GM18861 (cell line): ENCODE results near the gene PALLD.
"Not testable (repeated sequence)": the region's sequence is repeated elsewhere in the genome, so short reads cannot be mapped to it uniquely, and the experiment has no call there.

Source experiments
- ATAC-seq: cut with Tn5 transposase; IDR thresholded peaks from one replicate; pipeline ENCODE4 v1.9.1; 2021; ENCODE audit not compliant: unreplicated experiment

The PALLD gene

DNA sequence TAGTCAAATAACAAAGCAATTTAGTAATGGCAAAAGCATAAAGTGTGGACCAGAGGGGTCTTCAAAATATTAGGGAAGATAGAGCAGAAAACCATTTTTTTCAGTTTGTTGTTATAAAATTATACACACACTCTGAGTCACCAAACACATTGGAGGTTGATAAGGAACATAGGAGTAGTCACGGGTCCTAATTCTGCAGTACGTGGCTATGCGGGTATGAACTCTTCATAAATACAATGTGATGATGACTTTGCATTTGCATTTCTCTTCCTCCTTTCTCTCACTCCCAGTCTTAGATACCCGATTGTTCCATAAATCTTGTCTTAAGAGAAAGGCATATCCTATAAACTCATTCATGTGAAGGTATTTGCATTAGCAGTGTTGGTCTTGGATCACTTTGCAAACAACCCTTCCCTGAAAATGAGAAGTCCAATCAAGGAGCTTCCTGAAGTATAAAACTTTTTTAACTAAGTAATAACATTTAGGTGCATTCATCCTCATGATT, 223.6 kb downstream of the PALLD start:
- ATAC-seq = no peak

- no peak for ATAC-seq
Measured at GRCh38 chr4:168722391-168722790, 225.5 kb downstream of the PALLD start.

DNA sequence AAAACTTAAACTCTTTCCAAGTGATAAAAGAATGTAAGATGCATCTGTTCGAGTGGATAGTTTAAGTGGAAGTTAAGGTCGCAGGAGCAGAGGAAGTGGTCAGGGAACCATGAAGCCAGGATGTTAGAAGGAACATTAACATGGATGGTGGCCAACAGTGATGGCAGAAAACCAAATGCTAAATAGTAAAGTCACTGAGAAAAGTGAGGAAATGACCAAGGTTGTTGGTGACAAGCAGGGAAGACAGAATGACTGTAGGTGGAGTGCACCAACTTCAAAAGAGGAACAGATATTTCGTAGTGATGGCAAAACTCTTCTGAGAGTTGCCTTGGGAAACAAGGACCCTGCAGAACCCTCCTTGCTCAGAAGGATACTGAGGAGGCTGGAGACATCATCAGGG, 226.2 kb downstream of the PALLD start:
- ATAC-seq = no peak

GRCh38 chr4:168723569-168723968, 226.7 kb downstream of the PALLD start:
- no peak for ATAC-seq

DNA sequence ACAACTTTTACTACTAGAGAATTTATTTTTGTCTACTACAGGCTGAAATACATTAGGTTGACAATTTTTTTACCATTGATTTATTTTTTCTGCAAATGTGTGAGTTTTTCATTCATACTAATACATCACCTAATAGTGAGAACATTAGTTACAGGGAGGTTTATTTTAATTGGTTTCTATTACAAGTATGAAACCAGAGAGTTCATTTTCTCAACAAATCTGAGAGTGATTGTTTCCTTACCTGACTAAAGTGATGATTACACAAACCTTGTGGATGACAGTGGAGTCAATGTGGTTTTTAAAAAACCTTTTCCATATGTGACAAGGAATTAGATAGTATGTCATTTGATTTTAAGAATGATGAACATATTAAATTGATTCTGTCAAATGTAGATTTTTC, 227.4 kb downstream of the PALLD start:
- ATAC-seq = no peak

DNA sequence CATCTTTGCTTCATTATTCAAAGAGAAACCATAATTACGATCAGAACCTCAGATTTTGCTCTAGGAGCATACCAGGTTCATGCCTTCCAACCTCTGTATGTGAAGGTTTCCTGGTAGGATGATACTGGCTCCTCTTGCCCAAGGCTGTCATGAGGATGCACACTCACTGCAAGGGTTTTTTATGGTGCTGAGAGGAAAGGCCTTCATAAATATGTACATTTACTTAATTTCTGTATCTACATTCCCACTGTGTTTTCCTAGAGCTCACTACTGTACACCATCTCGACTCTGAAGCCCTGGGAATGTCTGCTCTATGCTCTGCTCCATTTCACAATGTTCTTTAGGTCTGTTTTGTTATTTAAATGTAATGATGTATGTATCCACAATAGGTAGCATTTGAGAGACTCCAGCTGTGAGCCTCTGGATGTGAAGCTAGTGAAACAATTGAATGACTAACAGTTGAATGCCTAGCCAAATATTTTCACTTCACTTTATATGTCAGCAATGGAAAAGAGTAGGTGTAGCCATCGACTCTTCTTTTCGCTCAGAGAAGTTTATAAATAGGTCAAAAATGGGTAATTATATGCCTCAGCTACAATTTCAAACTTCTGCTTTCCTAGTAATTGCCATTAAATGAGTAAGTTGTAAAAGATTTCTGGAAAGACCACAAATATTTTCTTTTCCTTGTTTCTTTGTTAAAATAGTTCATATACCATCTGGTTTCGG, 228.0 kb downstream of the PALLD start:
- ATAC-seq = no peak

DNA sequence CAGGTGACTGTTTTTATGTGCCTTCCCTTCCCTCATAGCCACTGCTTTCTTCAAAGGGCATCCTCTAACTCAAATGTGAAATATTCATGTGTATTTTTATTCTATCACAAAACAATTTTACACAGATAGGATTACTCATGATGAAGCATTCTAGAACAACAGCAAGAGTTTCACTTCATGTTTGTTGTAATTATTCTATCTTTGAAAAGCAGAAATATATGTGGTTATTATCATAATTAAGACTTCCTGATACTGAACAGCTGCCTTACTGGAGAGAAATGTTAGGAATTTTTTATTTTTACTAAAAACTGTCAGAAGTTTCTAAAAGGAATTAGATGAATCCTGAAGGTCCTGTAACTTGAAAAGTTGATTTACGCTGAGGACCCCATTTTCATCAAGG, 229.1 kb downstream of the PALLD start:
- no peak for ATAC-seq

- not testable (repeated sequence) for ATAC-seq
Measured at GRCh38 chr4:168727181-168727580, 230.3 kb downstream of the PALLD start.

DNA sequence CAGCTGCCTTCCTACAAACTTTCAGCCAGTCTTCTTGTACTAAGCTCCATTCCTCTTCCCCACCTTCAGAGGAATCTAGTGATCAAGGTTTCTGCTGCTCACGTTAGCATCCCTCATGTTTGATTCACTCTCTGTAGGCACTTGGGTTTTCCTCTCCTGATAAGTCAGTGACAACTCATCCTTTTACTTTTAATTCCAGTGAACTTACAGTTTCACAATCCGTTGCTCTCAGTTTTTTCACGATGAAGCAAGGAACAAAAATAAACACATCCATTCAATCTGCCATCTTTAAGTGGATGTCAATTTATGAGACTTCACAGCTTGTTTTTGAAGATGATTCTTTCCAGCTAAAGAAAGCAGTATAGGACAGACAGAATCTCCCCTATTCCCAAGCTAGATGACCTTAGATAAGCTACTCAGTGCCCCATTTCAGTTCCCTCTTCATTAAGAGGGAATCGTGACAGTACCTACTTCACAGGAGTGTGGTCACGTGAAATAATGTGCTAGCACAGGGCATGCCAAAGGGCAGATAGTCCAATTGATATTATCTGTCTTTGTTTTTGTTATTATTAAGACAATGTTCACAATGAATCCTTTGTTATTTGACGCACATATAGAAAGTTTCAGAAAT, 234.3 kb downstream of the PALLD start:
- ATAC-seq = no peak

DNA sequence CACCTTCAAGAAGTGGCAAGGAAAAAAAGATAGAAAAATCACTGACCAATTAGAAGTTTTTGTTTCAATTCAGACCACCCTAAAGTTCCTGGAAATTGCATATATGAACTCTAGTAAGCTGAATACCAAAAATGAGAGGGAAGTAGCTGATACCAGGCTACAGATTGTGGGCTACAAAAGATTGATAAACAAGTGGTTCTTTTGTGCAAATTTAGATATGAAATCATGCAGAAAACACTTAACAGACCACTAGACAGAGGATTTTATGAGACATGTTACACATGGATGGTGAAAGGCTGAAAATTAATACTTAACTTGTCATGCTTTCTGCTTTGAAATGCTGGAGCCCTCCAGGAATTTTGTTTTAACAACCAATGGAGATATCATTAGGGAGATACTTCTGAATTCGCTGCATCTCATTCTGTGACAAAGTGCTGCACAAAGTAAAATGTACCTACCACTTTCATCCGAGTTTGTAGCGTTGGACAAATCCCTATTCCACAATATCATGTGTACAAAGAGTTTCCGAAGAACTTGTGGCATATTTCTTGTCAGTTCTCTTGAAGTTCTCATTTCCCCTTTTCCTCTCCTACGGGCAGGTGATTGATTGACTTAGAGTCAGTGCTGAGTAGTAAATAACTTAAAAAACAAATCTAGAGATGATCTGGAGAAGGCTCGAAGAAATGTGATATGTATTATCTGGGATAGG, 235.0 kb downstream of the PALLD start:
- no peak for ATAC-seq

GRCh38 chr4:168732714-168733113, 235.9 kb downstream of the PALLD start:
- no peak for ATAC-seq

DNA sequence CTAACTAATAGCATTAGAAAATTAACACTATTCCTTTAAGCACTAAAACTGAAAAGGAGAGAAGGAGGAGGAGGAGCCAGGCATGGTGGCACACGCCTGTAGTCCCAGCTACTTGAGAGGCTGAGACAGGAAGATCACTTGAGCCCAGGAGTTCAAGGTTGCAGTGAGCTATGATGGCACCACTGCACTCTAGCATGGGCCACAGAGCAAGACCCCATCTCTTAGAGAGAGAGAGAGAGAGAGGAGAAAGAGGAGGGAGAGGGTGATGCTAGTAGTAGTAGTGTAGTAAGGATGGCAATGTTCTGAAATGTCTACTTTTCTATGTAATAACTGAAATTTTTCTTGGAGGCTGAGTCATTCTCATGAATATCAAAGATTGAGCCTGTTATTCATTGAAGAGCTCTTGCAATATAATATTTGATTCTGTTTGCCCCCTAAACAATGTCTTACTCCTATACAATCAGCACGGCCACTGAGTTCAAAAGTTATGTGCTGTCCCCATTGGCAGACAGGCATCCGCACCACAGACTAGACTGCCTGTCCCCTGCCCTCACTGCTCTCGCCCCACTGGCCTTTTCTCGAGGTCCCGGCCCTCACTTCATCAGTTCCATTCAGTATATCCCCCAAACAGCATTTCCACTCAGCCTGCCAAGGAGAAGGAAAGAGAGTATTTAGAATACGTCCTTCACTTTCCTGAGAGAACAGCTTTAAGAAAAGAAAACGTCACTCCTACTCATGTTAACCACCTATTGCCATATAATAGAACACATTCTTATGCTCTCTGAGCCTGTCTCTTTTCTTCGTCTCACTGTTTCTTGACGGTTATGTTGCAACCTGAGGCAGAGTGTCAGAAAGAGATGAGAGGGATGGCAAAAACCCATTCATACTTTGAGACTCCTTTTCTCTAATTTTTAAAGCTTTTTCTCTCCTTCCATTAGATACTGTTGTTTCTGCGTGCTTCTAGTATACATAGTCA, 238.1 kb downstream of the PALLD start:
- ATAC-seq = no peak

DNA sequence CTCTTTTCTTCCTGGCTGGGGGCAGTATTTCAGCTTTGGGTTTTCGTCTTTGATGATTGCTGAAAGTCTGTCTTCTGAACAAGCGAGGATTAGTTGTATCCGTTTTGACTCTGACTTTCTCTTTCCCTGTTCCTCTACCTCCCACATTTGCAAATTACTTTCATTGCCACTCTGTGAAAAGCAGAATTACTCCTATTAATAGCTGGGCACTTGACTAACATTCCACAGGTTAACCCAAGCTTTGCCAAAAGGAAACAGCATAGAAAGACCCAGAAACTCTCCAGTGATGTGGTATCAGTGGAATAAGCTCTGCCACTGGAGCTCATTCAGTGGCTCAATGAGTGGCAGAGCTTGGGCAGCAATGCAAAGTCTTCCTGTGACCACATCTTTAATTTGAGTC, 238.9 kb downstream of the PALLD start:
- ATAC-seq = no peak

- ATAC-seq = no peak
Measured at GRCh38 chr4:168736860-168737805, 240.3 kb downstream of the PALLD start.

DNA sequence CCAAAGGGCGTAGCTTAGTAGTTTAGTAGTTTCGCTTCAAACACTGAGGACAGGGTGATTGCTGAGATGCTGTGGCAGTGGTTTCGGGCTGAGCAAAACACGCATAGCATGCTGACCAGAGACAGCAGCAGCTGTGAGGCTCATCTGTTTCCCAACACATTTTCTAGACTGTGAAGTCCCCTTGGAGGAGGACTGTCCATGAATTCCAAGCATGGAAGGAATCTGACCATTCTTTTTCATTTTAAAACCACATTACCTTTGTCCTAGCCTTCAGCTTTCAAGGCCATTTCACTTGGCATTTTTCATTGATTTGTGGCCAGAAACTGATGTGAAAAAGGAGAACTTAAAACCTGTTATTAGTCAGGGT, 240.9 kb downstream of the PALLD start:
- no peak for ATAC-seq

- ATAC-seq = no peak
Measured at GRCh38 chr4:168739886-168740285, 243.0 kb downstream of the PALLD start.

DNA sequence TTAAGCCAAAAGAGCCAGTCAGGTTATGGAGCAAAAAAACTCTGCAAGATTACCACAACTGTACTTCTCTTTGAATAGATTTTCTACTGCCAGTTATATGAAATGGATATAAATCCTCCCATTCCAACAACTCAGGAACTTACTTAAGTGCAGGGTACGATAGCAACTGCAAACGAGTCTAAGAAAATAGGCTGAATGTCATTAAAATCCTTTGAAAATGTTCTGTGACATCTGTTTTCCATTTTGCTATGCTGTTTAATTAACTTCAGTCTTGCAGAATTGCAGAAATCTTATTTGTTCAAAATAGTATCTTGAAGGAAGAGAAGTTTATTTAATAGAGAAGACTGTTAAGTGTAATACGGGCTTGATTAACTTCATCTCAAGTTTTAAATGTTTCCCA, 243.8 kb downstream of the PALLD start:
- ATAC-seq = no peak

DNA sequence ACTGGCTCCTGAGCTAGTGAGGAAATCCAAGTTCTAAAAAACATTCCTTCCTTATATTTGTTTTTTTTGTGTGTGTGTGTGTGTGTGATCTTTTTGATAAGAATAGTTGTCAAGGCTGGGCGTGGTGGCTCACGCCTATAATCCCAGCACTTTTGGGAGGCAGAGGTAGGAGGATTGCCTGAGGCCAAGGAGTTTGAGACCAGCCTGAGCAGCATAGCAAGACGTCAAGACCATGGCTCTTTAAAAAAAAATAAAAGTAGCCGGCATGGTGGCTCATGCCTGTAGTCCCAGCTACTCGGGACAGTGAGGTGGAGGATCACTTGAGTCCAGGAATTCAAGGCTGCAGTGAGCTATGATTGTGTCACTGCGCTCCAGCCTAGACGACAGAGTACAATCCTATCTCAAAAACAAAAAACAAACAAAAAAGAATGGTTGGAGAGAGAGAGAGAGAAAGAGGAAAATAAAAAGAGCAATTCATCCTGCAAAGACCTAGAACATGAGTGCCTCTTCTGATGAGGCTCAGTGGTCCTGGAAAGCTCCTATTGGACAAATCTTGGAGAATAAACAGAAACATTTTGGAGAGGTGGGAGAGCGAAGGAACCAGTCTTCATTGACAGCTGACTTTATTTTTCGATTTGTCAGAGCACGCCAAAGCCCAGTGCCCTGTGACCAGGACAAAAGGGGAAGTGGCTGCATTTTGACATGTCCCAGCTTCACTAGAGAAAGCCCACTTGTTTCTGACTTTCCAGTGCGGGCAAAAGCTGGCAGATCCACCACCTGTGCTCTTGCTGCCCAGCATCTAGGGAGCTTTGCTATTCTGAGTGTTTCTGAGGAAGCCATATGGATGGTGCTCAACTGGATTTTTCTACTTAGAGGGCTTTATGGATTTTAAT, 244.7 kb downstream of the PALLD start:
- no peak for ATAC-seq

- no peak for ATAC-seq
Measured at GRCh38 chr4:168743131-168743530, 246.3 kb downstream of the PALLD start.
